ENCODE measurements around the gene MRPL3. TPM values are rescaled to one million over a fixed set of nuclear protein-coding genes. Genes with fewer than 3 reads are reported as not detected.

The MRPL3 gene
- total RNA-seq, 4 donors from 2014 or later: 23.9 to 64.3 (median 37.4) TPM

GRCh38 chr3:131537531-131537930, 34.8 kb upstream of the MRPL3 start:
- no peaks in the 10 kb centered on the region for H3K27me3 ChIP-seq
- TF ChIP-seq EP300 (IDR thresholded peaks at IDR 0.05; ENCODE audit: low read depth) (no peak), CTCF (IDR thresholded peaks at IDR 0.05) (no peak), POLR2A (IDR thresholded peaks at IDR 0.05) (no peak), POLR2AphosphoS5 (IDR thresholded peaks at IDR 0.05) (no peak)
- no peaks in the 10 kb centered on the region for H3K36me3 ChIP-seq
- in situ Hi-C loops (cut with MboI; ENCODE audit: low pct_ligation_motif_present in 1 of 4, low pct_unique_long_range_greater_than_20kb in 1 of 4, low sequenced_read_pairs in 3 of 4): no loop called here
- intact Hi-C loops (cut with DNase I; ENCODE audit: low total_unique reads): no loop called here
- no peaks in the 10 kb centered on the region for H3K4me1 ChIP-seq
- H3K27ac ChIP-seq: no peak overlapping the region
- H3K9me3 ChIP-seq: no peaks in the 10 kb centered on the region
- WGBS, 2 donors (ENCODE audit: low coverage in 1 of 2): 82% methylated on average over 3 of the region's 3 CpGs; no CpG with 5 or more reads in 1 of the 2 donors
- H3K4me3 ChIP-seq: no peak overlapping the region
- no peak for DNase-seq

GRCh38 chr3:131535596-131535995, 32.8 kb upstream of the MRPL3 start:
- Histone ChIP-seq H3K36me3 (no peaks in the 10 kb centered on the region), H3K27ac (no peak overlapping the region), H3K27me3 (no peaks in the 10 kb centered on the region), H3K4me3 (no peak overlapping the region), H3K4me1 (no peaks in the 10 kb centered on the region), H3K9me3 (no peaks in the 10 kb centered on the region)
- in situ Hi-C loops (cut with MboI; ENCODE audit: low pct_ligation_motif_present in 1 of 4, low pct_unique_long_range_greater_than_20kb in 1 of 4, low sequenced_read_pairs in 3 of 4): no loop called here
- WGBS, 2 donors (ENCODE audit: low coverage in 1 of 2): 11 to 59% methylated on average over 1 to 2 of the region's 2 CpGs
- intact Hi-C loops (cut with DNase I; ENCODE audit: low total_unique reads): loop anchor here (1.0 kb wide), 1 partner anchor 32 kb away; no protein-coding TSS in a partner anchor
- TF ChIP-seq POLR2AphosphoS5 (IDR thresholded peaks at IDR 0.05) (no peak), EP300 (IDR thresholded peaks at IDR 0.05; ENCODE audit: low read depth) (no peak), CTCF (IDR thresholded peaks at IDR 0.05) (no peak), POLR2A (IDR thresholded peaks at IDR 0.05) (no peak)
- no peak for DNase-seq

- H3K4me1 ChIP-seq: no peaks in the 10 kb centered on the region
- no peak for TF ChIP-seq POLR2A (IDR thresholded peaks at IDR 0.05)
- no peak for TF ChIP-seq POLR2AphosphoS5 (IDR thresholded peaks at IDR 0.05)
- no peak for TF ChIP-seq CTCF (IDR thresholded peaks at IDR 0.05)
- TF ChIP-seq EP300 (IDR thresholded peaks at IDR 0.05; ENCODE audit: low read depth): no peak
- intact Hi-C loops (cut with DNase I; ENCODE audit: low total_unique reads) (loop anchor here (1.0 kb wide), 1 partner anchor 32 kb away; no protein-coding TSS in a partner anchor), in situ Hi-C loops (cut with MboI; ENCODE audit: low pct_ligation_motif_present in 1 of 4, low pct_unique_long_range_greater_than_20kb in 1 of 4, low sequenced_read_pairs in 3 of 4) (no loop called here)
- H3K9me3 ChIP-seq: no peaks in the 10 kb centered on the region
- no peak overlapping the region for H3K4me3 ChIP-seq
- no peak overlapping the region for H3K27ac ChIP-seq
- no peaks in the 10 kb centered on the region for H3K27me3 ChIP-seq
- no peak for DNase-seq
- H3K36me3 ChIP-seq: no peaks in the 10 kb centered on the region
- WGBS, 2 donors (ENCODE audit: low coverage in 1 of 2): 82 to 90% methylated on average over 3 of the region's 3 CpGs
Observed at GRCh38 chr3:131535131-131535530, 32.4 kb upstream of the MRPL3 start.

GRCh38 chr3:131532645-131533044, 29.9 kb upstream of the MRPL3 start:
- Histone ChIP-seq H3K4me1 (no peaks in the 10 kb centered on the region), H3K27ac (no peak overlapping the region), H3K9me3 (no peaks in the 10 kb centered on the region), H3K27me3 (peaks cover 13% of the 10 kb centered on the region), H3K36me3 (no peaks in the 10 kb centered on the region), H3K4me3 (no peak overlapping the region)
- in situ Hi-C loops (cut with MboI; ENCODE audit: low pct_ligation_motif_present in 1 of 4, low pct_unique_long_range_greater_than_20kb in 1 of 4, low sequenced_read_pairs in 3 of 4): no loop called here
- no peak for DNase-seq
- intact Hi-C loops (cut with DNase I; ENCODE audit: low total_unique reads): no loop called here
- TF ChIP-seq POLR2A (IDR thresholded peaks at IDR 0.05) (no peak), POLR2AphosphoS5 (IDR thresholded peaks at IDR 0.05) (no peak), CTCF (IDR thresholded peaks at IDR 0.05) (no peak), EP300 (IDR thresholded peaks at IDR 0.05; ENCODE audit: low read depth) (no peak)

All from transverse colon (tissue), 4 donors.